Raji (cell line): ENCODE results near the gene RBBP5.

Experiments used
- POLR2A ChIP-seq: IDR thresholded peaks from 2 replicates; pipeline ENCODE4 v1.6.1; 2011; ENCODE audit warnings: low read depth, low read length, control low read depth; ENCODE audit not compliant: insufficient read depth

Gene RBBP5

GRCh38 chr1:205069371-205070125, 52.2 kb downstream of the RBBP5 start:
- no peak for TF ChIP-seq POLR2A

GRCh38 chr1:205068457-205069040, 53.2 kb downstream of the RBBP5 start:
- no peak for TF ChIP-seq POLR2A

- TF ChIP-seq POLR2A = no peak
These were observed 53.8 kb downstream of the RBBP5 start for GRCh38 chr1:205068001-205068400.

- no peak for TF ChIP-seq POLR2A
These were observed 54.7 kb downstream of the RBBP5 start for GRCh38 chr1:205067031-205067430.

GRCh38 chr1:205066141-205066818, 55.5 kb downstream of the RBBP5 start:
- TF ChIP-seq POLR2A = no peak

GRCh38 chr1:205065666-205066065, 56.1 kb downstream of the RBBP5 start:
- TF ChIP-seq POLR2A = no peak

- TF ChIP-seq POLR2A = no peak
These were observed 56.9 kb downstream of the RBBP5 start for GRCh38 chr1:205064741-205065316.

- TF ChIP-seq POLR2A = no peak
These were observed 57.5 kb downstream of the RBBP5 start for GRCh38 chr1:205064301-205064700.

- TF ChIP-seq POLR2A = no peak
These were observed 58.9 kb downstream of the RBBP5 start for GRCh38 chr1:205062895-205063294.

- no peak for TF ChIP-seq POLR2A
These were observed 59.5 kb downstream of the RBBP5 start for GRCh38 chr1:205062319-205062718.

GRCh38 chr1:205061665-205062069, 60.1 kb downstream of the RBBP5 start:
- TF ChIP-seq POLR2A = no peak

GRCh38 chr1:205061227-205061626, 60.6 kb downstream of the RBBP5 start:
- TF ChIP-seq POLR2A = no peak

GRCh38 chr1:205060746-205061145, 61.0 kb downstream of the RBBP5 start:
- TF ChIP-seq POLR2A = no peak

GRCh38 chr1:205059660-205060059, 62.1 kb downstream of the RBBP5 start:
- TF ChIP-seq POLR2A = no peak

- TF ChIP-seq POLR2A = no peak
These were observed 62.9 kb downstream of the RBBP5 start for GRCh38 chr1:205058853-205059252.
